Measurements from ENCODE around the gene CRYGN.

- TF ChIP-seq FOXK2 (IDR thresholded peaks at IDR 0.05) (no peak), ZNF512B (CRISPR knock-in tag; IDR thresholded peaks at IDR 0.05; ENCODE audit: borderline replicate concordance) (no peak), FOXJ3 (CRISPR knock-in tag; IDR thresholded peaks at IDR 0.05; ENCODE audit: borderline replicate concordance) (no peak), PBX2 (CRISPR knock-in tag; IDR thresholded peaks at IDR 0.05) (no peak), PAXIP1 (CRISPR knock-in tag; conservative IDR thresholded peaks at IDR 0.05) (no peak), TCF7 (IDR thresholded peaks at IDR 0.05; ENCODE audit: low read depth) (no peak), SRSF9 (IDR thresholded peaks at IDR 0.05; ENCODE audit: borderline replicate concordance, insufficient read depth, low read depth, low read length, poor library complexity, severe bottlenecking) (no peak), IRF1 (CRISPR knock-in tag; IDR thresholded peaks at IDR 0.05; ENCODE audit: low read depth) (no peak), ISL2 (CRISPR knock-in tag; IDR thresholded peaks at IDR 0.05) (no peak)
Measured at GRCh38 chr7:151428378-151429236, 11.3 kb downstream of the CRYGN start.
